Prostate gland (tissue), 2 donors: ENCODE measurements around the gene NFASC.

Source experiments
- CTCF ChIP-seq, 4 experiments: fragments of 200-600 bp in 2 of 4; fragments of 450-650 bp in 2 of 4; sonication (generic) in 2 of 4; IDR thresholded peaks; 1 replicate in 3 of 4; 2 replicates in 1 of 4; pipeline ENCODE4 v1.5.1; 2016 to 2019; ENCODE audit warnings: antibody characterized with exemption in 4 of 4, mild to moderate bottlenecking in 2 of 4, moderate library complexity in 2 of 4
- POLR2AphosphoS5 ChIP-seq: sonication (generic); formaldehyde crosslinking; IDR thresholded peaks from one replicate; pipeline ENCODE4 v1.6.1; 2017; ENCODE audit warnings: antibody characterized with exemption

GRCh38 chr1:204974327-204974726 lies 103.7 kb downstream of the NFASC start:
- no peak for TF ChIP-seq CTCF (IDR thresholded peaks at IDR 0.05)
- no peak for TF ChIP-seq POLR2AphosphoS5
